ENCODE measurements around the gene SPATA6.
"Not testable (repeated sequence)": the region's sequence is repeated elsewhere in the genome, so short reads cannot be mapped to it uniquely, and the experiment has no call there.

SPATA6 gene

GRCh38 chr1:48285525-48285924, 186.5 kb downstream of the SPATA6 start:
- Histone ChIP-seq H3K4me3 (ENCODE audit: low read length, poor library complexity, severe bottlenecking) (no peak overlapping the region), H3K4me2 (ENCODE audit: low read depth, low read length, poor library complexity, severe bottlenecking) (no peak overlapping the region), H3K79me2 (ENCODE audit: insufficient read depth, low read length) (no peaks in the 10 kb centered on the region), H3K9me3 (ENCODE audit: insufficient read depth, low read depth, low read length) (no peaks in the 10 kb centered on the region), H3K27me3 (ENCODE audit: insufficient read depth, low read length, poor library complexity, severe bottlenecking) (no peaks in the 10 kb centered on the region), H4K20me1 (ENCODE audit: insufficient read depth, low read length, poor library complexity, severe bottlenecking) (no peaks in the 10 kb centered on the region), H3F3A (ENCODE audit: low read depth) (no peaks in the 10 kb centered on the region), H3K9me2 (replicated peaks; ENCODE audit: low read depth, low read length) (no peaks in the 10 kb centered on the region), H3K36me3 (ENCODE audit: insufficient read depth, low read length) (no peaks in the 10 kb centered on the region), H3K9ac (ENCODE audit: low read depth, low read length, poor library complexity, severe bottlenecking) (no peak overlapping the region), H2AFZ (ENCODE audit: low read length) (no peak overlapping the region), H3K4me1 (ENCODE audit: insufficient read depth, low read length, poor library complexity, severe bottlenecking) (no peaks in the 10 kb centered on the region)
- TF ChIP-seq CTCF (conservative IDR thresholded peaks at IDR 0.05; ENCODE audit: low read length) (no peak), EZH2phosphoT487 (IDR thresholded peaks at IDR 0.05; ENCODE audit: borderline replicate concordance) (no peak)

GRCh38 chr1:48284696-48285420, 187.1 kb downstream of the SPATA6 start:
- not testable (repeated sequence) for H4K20me1 ChIP-seq (ENCODE audit: insufficient read depth, low read length, poor library complexity, severe bottlenecking); H3K4me3 ChIP-seq (ENCODE audit: low read length, poor library complexity, severe bottlenecking); H3K9ac ChIP-seq (ENCODE audit: low read depth, low read length, poor library complexity, severe bottlenecking); H3K4me2 ChIP-seq (ENCODE audit: low read depth, low read length, poor library complexity, severe bottlenecking); H3K27me3 ChIP-seq (ENCODE audit: insufficient read depth, low read length, poor library complexity, severe bottlenecking); H2AFZ ChIP-seq (ENCODE audit: low read length); H3K36me3 ChIP-seq (ENCODE audit: insufficient read depth, low read length); H3K4me1 ChIP-seq (ENCODE audit: insufficient read depth, low read length, poor library complexity, severe bottlenecking); H3F3A ChIP-seq (ENCODE audit: low read depth); H3K9me3 ChIP-seq (ENCODE audit: insufficient read depth, low read depth, low read length); H3K79me2 ChIP-seq (ENCODE audit: insufficient read depth, low read length); H3K9me2 ChIP-seq (replicated peaks; ENCODE audit: low read depth, low read length)

- H3K4me2 ChIP-seq (ENCODE audit: low read depth, low read length, poor library complexity, severe bottlenecking); H3K9ac ChIP-seq (ENCODE audit: low read depth, low read length, poor library complexity, severe bottlenecking); H3F3A ChIP-seq (ENCODE audit: low read depth); H3K4me3 ChIP-seq (ENCODE audit: low read length, poor library complexity, severe bottlenecking); H2AFZ ChIP-seq (ENCODE audit: low read length); H3K36me3 ChIP-seq (ENCODE audit: insufficient read depth, low read length); H3K9me2 ChIP-seq (replicated peaks; ENCODE audit: low read depth, low read length); H3K9me3 ChIP-seq (ENCODE audit: insufficient read depth, low read depth, low read length); H3K27me3 ChIP-seq (ENCODE audit: insufficient read depth, low read length, poor library complexity, severe bottlenecking); H3K4me1 ChIP-seq (ENCODE audit: insufficient read depth, low read length, poor library complexity, severe bottlenecking); H4K20me1 ChIP-seq (ENCODE audit: insufficient read depth, low read length, poor library complexity, severe bottlenecking); H3K79me2 ChIP-seq (ENCODE audit: insufficient read depth, low read length): not testable (repeated sequence)
Observed at GRCh38 chr1:48282329-48282728, 189.7 kb downstream of the SPATA6 start.

GRCh38 chr1:48277437-48277836, 194.6 kb downstream of the SPATA6 start:
- H3K9me3 ChIP-seq (ENCODE audit: insufficient read depth, low read depth, low read length); H2AFZ ChIP-seq (ENCODE audit: low read length); H3K36me3 ChIP-seq (ENCODE audit: insufficient read depth, low read length); H3K9ac ChIP-seq (ENCODE audit: low read depth, low read length, poor library complexity, severe bottlenecking); H3K4me2 ChIP-seq (ENCODE audit: low read depth, low read length, poor library complexity, severe bottlenecking); H3F3A ChIP-seq (ENCODE audit: low read depth); H3K4me3 ChIP-seq (ENCODE audit: low read length, poor library complexity, severe bottlenecking); H3K27me3 ChIP-seq (ENCODE audit: insufficient read depth, low read length, poor library complexity, severe bottlenecking); H3K9me2 ChIP-seq (replicated peaks; ENCODE audit: low read depth, low read length); H3K79me2 ChIP-seq (ENCODE audit: insufficient read depth, low read length); H3K4me1 ChIP-seq (ENCODE audit: insufficient read depth, low read length, poor library complexity, severe bottlenecking); H4K20me1 ChIP-seq (ENCODE audit: insufficient read depth, low read length, poor library complexity, severe bottlenecking): not testable (repeated sequence)
